GM20431 (cell line): ENCODE results near the gene HAND1.

Experiments
- in situ Hi-C: fragments of 300-500 bp; cut with MseI, MboI; formaldehyde crosslinking; loops from one replicate; pipeline ENCODE4 v1.15.0; 2020; ENCODE audit warnings: low sequenced_read_pairs; ENCODE audit not compliant: unreplicated experiment

Gene HAND1

DNA sequence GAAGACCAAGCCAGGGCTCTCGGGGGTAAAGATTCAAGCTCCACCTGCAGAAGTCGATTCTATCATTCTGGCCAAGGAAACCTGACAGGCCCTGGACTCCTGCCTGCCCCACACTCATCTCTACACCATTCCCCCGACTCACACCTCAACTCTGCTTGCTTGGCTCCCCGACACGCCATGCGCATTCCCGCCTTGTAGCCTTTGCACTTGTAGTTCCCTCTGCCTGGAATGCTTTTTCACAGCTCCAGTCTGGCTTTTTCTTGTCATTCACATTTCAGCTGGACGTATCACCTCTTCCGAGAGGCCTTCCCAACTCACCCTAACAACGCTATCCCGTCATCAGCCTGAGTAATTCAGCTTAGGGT lies 28.7 kb upstream of the HAND1 start:
- in situ Hi-C loops, result no loop called here

DNA sequence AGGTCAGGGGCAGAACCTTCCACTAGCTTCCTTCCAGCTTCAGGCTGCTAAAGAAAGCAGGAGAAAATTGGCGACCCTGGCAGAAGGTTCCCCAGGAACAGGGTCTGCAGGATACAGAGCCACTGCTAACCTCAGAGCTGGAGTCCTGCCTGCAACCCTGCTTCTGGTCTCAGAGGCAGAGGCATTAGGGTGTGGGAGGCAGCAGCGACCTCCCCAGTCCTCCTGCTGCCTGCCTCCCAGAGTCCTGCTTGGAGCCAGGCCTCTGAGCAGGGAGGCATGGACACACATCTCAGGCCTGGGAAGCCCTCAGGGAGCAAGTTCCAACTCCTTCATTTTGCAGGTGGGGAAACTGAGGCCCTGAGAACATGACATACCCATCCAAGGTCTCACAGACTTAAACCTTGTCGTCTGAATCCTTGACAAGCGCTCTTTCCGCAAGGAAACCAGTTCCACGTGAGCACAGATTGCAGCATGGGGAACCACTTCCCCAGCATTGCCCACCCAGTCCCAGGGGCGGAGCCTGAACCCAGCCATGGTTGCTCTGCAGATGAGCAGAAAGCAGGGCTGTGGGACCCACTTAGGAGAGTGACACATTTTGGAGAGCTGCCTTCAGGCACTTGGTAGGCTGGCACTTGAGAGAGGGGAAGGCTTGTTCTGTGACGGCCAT lies 28.2 kb upstream of the HAND1 start:
- in situ Hi-C loops, result no loop called here

- in situ Hi-C loops, result no loop called here
These were observed 27.5 kb upstream of the HAND1 start for GRCh38 chr5:154505567-154505966.

DNA sequence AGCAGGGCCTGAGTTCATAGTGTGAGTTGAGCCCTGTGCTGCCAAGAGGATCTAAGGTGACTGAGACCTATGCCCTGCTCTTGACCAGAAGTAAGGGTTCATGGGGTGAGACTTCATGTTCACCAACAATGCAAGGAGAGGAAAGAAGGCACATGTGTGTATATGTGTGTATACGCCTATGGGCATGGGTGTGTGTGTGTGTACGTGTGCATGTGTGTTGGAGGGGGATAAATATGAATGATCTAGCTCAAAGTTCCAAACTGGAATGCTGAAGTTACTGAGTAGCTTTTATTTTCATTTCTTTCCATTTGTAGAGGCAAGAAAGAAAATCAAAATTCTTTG lies 25.6 kb upstream of the HAND1 start:
- in situ Hi-C loops, result no loop called here

GRCh38 chr5:154502180-154502579 lies 24.2 kb upstream of the HAND1 start:
- in situ Hi-C loops, result no loop called here

DNA sequence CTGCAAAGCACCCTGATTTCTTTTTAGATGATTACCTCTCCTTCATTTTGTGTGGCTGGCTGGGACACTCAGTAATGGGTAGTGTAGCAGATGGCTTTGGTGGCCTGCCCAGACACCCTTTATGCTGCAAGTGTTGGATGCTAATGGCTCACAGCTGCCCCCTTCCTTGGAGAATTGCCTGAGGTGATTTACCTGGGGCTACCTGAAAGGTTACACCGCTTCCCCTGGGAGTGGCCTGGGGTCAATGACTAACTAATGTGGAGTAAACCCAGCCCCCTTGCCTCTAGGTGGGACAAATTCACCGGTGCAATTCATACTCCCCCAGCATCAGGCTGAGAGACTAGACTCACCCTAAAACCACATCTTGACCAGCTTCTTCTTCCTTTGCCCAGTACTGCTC lies 23.5 kb upstream of the HAND1 start:
- in situ Hi-C loops, result no loop called here

GRCh38 chr5:154498994-154499393 lies 21.0 kb upstream of the HAND1 start:
- in situ Hi-C loops, result no loop called here

- in situ Hi-C loops, result no loop called here
These were observed 20.6 kb upstream of the HAND1 start for GRCh38 chr5:154498591-154498990.

GRCh38 chr5:154494036-154494435 lies 16.0 kb upstream of the HAND1 start:
- in situ Hi-C loops, result no loop called here

DNA sequence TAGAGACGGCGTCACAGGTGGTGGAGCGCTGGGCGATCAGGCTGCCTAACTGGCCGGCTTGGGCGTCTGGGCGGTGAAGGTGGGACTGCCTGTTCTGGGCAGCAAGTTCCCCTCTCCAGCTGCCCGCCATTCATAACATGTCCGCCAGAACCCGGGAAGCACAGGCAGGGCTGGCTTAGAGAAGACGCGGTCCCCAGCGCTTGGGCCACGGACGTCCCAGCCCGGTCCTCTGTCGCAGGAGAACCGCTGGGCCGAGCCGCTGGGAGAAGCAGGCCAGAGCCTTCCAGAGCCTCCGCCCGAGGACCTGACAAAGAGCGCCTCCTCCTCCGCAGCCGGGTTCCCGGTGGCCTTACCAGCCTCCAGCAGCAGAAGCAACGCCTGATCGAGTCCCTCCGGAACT lies 15.2 kb upstream of the HAND1 start:
- in situ Hi-C loops, result no loop called here

DNA sequence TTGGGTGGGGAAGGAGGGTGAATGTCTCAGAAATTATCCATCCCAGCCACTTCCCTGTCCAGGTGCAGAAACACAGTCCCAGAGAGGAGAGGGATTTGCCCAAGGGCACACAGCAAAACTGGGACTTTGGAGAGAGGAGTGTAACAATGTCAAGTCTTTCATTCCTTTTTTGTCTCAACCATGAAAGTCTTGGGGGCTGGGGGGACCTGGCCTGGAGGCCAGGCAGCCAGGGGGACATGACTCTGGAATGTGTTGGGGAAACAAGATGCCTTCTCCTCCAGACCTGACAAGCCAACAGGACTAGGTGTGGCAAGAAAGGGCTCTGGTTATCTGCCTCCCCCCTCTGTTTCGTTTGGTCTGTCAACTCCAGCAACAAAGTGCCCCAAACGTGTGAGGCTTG lies 13.9 kb upstream of the HAND1 start:
- in situ Hi-C loops, result no loop called here

DNA sequence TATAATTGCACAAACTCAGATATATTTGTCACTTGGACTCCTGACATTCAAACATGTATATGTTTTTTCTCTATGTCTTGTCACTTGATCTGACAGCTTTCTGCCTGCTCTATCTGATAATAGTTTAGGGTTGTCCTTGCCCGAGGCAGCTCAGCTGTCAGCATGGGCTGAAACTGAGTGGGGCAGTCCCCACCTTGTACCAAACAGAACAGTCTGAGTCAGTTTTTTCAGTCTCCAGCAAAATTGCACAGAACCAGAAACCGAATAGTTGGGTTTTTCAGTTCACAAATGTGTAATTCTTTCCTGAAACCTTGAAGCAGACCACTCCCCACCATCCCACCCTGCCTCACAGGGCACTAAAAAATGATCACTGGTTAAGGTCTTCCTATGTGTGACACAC lies 9.5 kb upstream of the HAND1 start:
- in situ Hi-C loops, result no loop called here

DNA sequence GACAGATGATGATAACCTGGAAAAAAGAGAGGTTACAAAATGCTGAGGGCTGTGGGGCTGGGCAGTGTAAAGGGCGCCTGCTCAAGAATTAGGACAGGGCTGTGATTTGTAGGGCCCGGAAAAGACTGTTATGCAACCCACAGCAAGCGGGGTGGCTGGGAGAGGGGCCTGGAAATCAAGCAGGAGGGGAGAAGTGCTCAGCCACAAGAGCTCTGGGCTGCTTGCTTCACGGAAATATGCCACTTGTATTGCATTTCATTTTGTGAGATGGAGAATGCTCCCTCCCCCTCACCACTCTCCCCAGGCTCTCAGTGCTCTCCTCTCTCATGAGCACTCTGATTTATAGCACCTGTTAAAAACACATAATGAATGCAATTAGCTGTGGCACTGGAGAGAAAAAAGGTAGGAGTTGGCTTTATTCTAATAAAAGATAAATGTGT lies 8.4 kb upstream of the HAND1 start:
- in situ Hi-C loops, result no loop called here

- in situ Hi-C loops, result no loop called here
These were observed 7.9 kb upstream of the HAND1 start for GRCh38 chr5:154485850-154486426.

GRCh38 chr5:154485096-154485491 lies 7.1 kb upstream of the HAND1 start:
- in situ Hi-C loops, result no loop called here

- in situ Hi-C loops, result no loop called here
These were observed 6.5 kb upstream of the HAND1 start for GRCh38 chr5:154484393-154485095.

GRCh38 chr5:154483654-154484392 lies 5.8 kb upstream of the HAND1 start:
- in situ Hi-C loops, result no loop called here

DNA sequence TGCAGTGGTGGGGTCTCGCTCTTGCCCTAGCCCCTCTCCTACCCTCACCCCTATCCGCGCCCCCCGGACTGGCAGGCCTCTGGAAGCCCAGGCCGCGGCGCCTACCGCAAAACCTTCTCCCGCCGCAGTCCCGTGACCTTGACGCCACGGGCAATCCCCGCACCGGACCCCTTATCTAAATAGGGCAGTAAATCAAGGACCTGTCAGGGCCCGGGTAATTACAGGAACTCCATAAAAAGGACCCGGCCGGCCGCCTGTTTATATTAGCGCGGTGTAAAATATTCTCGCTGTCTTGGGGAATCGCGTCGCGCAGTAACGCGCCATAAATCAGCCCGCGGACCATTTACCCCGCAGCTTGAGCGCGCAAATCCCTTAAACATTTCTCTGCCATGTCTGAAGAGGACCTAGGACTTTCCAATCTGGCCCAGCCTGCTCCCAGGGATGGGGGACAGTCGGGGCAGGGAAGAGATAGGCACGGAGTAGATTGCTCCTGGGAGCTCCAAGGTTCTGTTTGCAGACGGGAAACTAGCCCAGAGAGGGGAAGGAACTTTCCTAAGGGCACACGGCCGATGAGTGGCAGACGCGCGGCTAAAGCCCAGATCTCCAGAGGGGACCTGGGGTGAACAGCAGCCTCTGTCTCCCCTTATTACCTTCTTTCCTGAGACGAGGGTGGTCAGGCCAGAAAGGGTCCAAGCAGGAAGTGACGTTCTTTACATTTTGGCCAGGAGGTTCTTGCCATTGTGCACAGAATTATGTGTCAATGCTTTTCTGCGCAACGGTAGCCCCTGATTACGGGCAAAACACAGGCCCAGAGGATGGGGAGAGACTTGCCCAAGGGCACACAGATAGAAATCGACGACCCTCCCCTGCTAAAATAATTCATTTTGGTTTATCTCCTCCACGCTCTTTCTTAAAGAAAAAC lies 4.8 kb upstream of the HAND1 start:
- in situ Hi-C loops, result no loop called here

DNA sequence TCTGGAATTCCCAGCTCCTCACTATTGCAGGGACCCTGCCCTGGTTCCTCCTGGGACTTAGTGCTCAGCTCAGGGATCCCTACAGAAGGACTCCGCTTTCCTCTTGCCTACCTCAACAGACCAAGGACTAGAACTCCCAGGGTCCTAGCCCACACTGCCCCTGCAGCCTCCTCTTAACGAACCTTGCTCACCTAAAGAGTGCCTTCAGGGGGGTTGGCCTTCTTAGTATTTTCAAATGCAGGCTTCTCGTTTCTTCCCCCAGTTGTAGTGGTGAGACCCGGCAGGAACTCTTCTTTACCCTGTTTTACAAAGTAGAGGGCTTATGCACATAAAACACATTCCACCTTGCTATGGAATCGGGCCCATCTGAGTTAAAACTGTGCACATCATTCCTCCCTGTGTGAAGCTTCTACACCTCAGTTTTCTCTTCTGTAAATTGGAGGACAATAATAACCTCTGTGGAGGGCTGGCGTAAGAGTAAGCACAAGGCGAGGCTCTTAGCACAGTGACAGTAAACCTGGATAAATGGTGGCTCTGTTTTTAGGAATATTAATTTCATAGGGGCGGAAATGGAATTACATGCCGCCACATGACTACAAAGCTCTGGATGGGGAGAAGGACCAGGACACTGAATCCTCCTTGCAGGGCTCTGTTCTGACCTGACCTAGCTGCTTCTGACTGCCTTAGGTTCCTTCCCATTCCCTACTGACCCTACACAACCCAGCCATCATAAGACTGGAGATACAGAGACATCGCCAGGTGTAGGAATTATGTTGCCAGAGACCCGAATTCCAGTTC lies 3.8 kb upstream of the HAND1 start:
- in situ Hi-C loops, result no loop called here
